Sigmoid colon (tissue), 7 donors: ENCODE measurements around the gene IL34. TPM values are rescaled to one million over a fixed set of nuclear protein-coding genes. Genes with fewer than 3 reads are reported as not detected.

ENCODE experiments used
- DNase-seq: peaks from one replicate; pipeline ENCODE4 v3.0.0-alpha.2; 2019
- H3K27ac ChIP-seq, 4 donors: fragments of 200-600 bp; sonication (generic); one replicate each; pipeline ENCODE4 v1.5.1; 2016 to 2019; ENCODE audit warnings: mild to moderate bottlenecking in 1 of 4
- H3K27me3 ChIP-seq, 3 donors: fragments of 200-600 bp; sonication (generic); one replicate each; pipeline ENCODE4 v1.5.1; 2019; ENCODE audit warnings: mild to moderate bottlenecking in 1 of 3
- H3K36me3 ChIP-seq, 4 donors: fragments of 200-600 bp; sonication (generic); one replicate each; pipeline ENCODE4 v1.5.1; 2016 to 2019
- H3K4me1 ChIP-seq, 4 donors: fragments of 200-600 bp; sonication (generic); one replicate each; pipeline ENCODE4 v1.5.1; 2017 to 2019
- H3K4me3 ChIP-seq, 4 donors: fragments of 200-600 bp; sonication (generic); one replicate each; pipeline ENCODE4 v1.5.1; 2017 to 2019; ENCODE audit warnings: mild to moderate bottlenecking in 2 of 4, moderate library complexity in 1 of 4
- H3K9me3 ChIP-seq, 4 donors: fragments of 200-600 bp in 3 of 4; sonication (generic) in 3 of 4; one replicate each; pipeline versions ENCODE4 v1.5.1 to v1.6.1; 2013 to 2019
- CTCF ChIP-seq, 4 experiments: fragments of 450-650 bp in 3 of 4; fragments of 200-600 bp in 1 of 4; IDR thresholded peaks; one replicate each; pipeline ENCODE4 v1.5.1; 2016 to 2019; ENCODE audit warnings: antibody characterized with exemption in 4 of 4, mild to moderate bottlenecking in 3 of 4, moderate library complexity in 2 of 4
- EP300 ChIP-seq, 4 donors: sonication (generic); formaldehyde crosslinking; IDR thresholded peaks; one replicate each; pipeline ENCODE4 v1.6.1; 2017; ENCODE audit warnings: antibody characterized with exemption in 4 of 4
- POLR2A ChIP-seq, 2 donors: fragments of 450-650 bp; IDR thresholded peaks; one replicate each; pipeline ENCODE4 v1.6.1; 2016; ENCODE audit warnings: antibody characterized with exemption in 2 of 2, mild to moderate bottlenecking in 2 of 2, moderate library complexity in 2 of 2
- POLR2AphosphoS5 ChIP-seq, 4 donors: sonication (generic); formaldehyde crosslinking; IDR thresholded peaks; one replicate each; pipeline ENCODE4 v1.6.1; 2017; ENCODE audit warnings: antibody characterized with exemption in 4 of 4
- WGBS, 2 donors: extraction: QIAGEN DNeasy Blood & Tissue Kit; methylation state at CpG; one replicate each; pipeline ENCODE4 v1.1.7; 2013; 5-methylcytosine and 5-hydroxymethylcytosine counted together
- intact Hi-C: fragments of 100-400 bp; cut with DNase I; formaldehyde crosslinking; loops from one replicate; pipeline ENCODE4 v1.15.1; 2023
- polyA plus RNA-seq, 3 donors: library from polyadenylated mRNA; stranded (reverse); fragments of 200-250 nt; gene quantifications; one replicate each; pipeline ENCODE4 v1.2.3, GENCODE V29; 2013
- total RNA-seq, 4 donors: library from RNA; depleted of rRNA; stranded (reverse); fragments of >200 nt; gene quantifications; one replicate each; pipeline ENCODE4 v1.1.0, GENCODE V29; 2016
- donor health status: healthy with polysubstance abuse.
- donor health status: Bipolar disorder and iron deficiency.
- donor health status: healthy.

Gene IL34
- total and polyA plus RNA-seq, 7 donors = 1.8 to 5.5 (median 4.6) TPM; not detected in 2

DNA sequence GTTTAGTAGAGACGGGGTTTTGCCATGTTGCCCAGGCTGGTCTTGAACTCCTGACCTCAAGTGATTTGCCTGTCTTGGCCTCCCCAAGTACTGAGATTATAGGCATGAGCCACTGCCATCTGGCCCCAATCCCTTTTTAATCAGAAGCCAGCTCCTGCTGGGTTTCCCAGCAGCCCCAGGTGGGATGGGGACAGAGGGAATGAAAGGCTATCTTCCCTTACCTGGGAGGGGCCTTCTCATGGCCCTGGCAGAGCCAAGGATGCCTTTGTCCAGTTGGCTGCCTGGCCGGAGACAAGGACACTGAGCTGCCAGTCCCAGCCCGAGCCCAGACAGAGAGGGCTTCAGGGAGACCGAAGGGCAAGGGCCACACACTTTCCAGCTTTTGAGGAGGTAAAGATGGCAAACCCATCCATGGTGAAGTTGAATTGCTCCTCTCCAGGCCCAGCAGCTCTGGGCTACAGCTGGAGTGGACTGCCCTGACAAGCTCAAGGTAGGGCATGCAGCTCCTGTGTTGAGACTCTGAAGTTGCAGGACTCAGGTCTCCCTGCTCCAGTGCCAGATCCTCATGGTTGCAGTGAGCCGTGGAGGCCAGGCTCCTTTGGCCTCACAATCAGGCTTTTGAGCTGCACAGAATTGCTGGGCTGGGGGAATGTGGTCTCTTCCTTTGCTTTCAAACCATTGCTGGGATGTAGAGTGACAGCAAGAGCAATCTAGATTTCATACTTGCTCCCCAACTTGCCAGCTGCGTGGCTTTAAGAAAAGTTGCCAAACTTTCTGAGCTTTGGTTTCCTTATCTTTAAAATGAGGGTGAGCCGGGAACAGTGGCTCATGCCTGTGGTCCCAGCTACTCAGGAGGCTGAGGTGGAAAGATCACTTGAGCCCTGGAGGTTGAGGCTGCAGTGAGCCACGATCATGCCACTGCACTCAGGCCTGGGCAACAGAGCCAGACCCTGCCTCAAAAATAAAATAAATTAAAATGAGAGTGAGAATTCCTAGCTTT is 44.5 kb upstream of the IL34 start:
- no peaks in the 10 kb centered on the region for H3K36me3 ChIP-seq
- no peak for DNase-seq
- intact Hi-C loops = no loop called here
- no peaks in the 10 kb centered on the region for H3K27me3 ChIP-seq
- 69 to 79% methylated on average over 8 of the region's 8 CpGs for WGBS, 2 donors
- H3K9me3 ChIP-seq = no peaks in the 10 kb centered on the region
- no peak overlapping the region for H3K27ac ChIP-seq
- no peaks in the 10 kb centered on the region for H3K4me1 ChIP-seq
- H3K4me3 ChIP-seq = no peak overlapping the region
- TF ChIP-seq POLR2AphosphoS5 (IDR thresholded peaks at IDR 0.05) (no peak), POLR2A (IDR thresholded peaks at IDR 0.05) (no peak), EP300 (IDR thresholded peaks at IDR 0.05) (no peak), CTCF (IDR thresholded peaks at IDR 0.05) (no peak)

DNA sequence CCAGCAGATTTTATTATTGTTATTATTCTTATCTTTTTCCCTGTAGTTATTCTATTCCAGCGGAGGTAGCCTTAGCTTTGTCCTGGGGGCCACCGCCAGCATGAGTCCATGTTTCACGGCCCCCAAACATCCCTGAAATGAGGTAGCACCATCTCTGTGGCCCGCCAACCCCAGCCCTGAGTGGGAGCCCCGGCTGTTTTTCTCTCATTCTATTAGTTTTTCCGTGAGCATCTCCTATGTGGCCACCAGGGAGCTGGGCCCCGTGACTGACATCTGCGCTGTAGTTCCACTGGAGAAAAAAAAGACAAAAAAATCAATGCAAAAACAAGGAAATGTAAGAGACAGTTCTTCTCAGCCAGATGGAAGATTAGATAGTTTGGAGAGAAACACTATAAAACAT is 43.5 kb upstream of the IL34 start:
- no peak overlapping the region for H3K4me3 ChIP-seq
- no peaks in the 10 kb centered on the region for H3K36me3 ChIP-seq
- H3K27me3 ChIP-seq = no peaks in the 10 kb centered on the region
- no peak for TF ChIP-seq POLR2A (IDR thresholded peaks at IDR 0.05)
- TF ChIP-seq POLR2AphosphoS5 (IDR thresholded peaks at IDR 0.05) = no peak
- TF ChIP-seq EP300 (IDR thresholded peaks at IDR 0.05) = no peak
- TF ChIP-seq CTCF (IDR thresholded peaks at IDR 0.05) = no peak
- no peak overlapping the region for H3K27ac ChIP-seq
- 76 to 86% methylated on average over 8 of the region's 8 CpGs for WGBS, 2 donors
- no peak for DNase-seq
- no peaks in the 10 kb centered on the region for H3K9me3 ChIP-seq
- intact Hi-C loops = no loop called here
- no peaks in the 10 kb centered on the region for H3K4me1 ChIP-seq

- DNase-seq = no peak
- TF ChIP-seq POLR2A (IDR thresholded peaks at IDR 0.05) (no peak), POLR2AphosphoS5 (IDR thresholded peaks at IDR 0.05) (no peak), EP300 (IDR thresholded peaks at IDR 0.05) (no peak), CTCF (IDR thresholded peaks at IDR 0.05) (no peak)
- no peaks in the 10 kb centered on the region for H3K4me1 ChIP-seq
- intact Hi-C loops = no loop called here
- no peaks in the 10 kb centered on the region for H3K9me3 ChIP-seq
- H3K4me3 ChIP-seq = no peak overlapping the region
- H3K27ac ChIP-seq = no peak overlapping the region
- H3K27me3 ChIP-seq = no peaks in the 10 kb centered on the region
- H3K36me3 ChIP-seq = no peaks in the 10 kb centered on the region
- WGBS, 2 donors = 86 to 88% methylated on average over 8 of the region's 8 CpGs
These were observed 41.7 kb upstream of the IL34 start for GRCh38 chr16:70604407-70605282.

GRCh38 chr16:70605283-70605657 is 41.1 kb upstream of the IL34 start:
- no peaks in the 10 kb centered on the region for H3K27me3 ChIP-seq
- no peaks in the 10 kb centered on the region for H3K4me1 ChIP-seq
- no peaks in the 10 kb centered on the region for H3K36me3 ChIP-seq
- intact Hi-C loops = no loop called here
- TF ChIP-seq POLR2AphosphoS5 (IDR thresholded peaks at IDR 0.05) (no peak), CTCF (IDR thresholded peaks at IDR 0.05) (no peak), POLR2A (IDR thresholded peaks at IDR 0.05) (no peak), EP300 (IDR thresholded peaks at IDR 0.05) (no peak)
- H3K27ac ChIP-seq = no peak overlapping the region
- H3K4me3 ChIP-seq = no peak overlapping the region
- no peak for DNase-seq
- H3K9me3 ChIP-seq = no peaks in the 10 kb centered on the region
- WGBS, 2 donors = 81 to 90% methylated on average over 1 of the region's 1 CpG
